ENCODE measurements around the gene PCNX3. TPM values are rescaled to one million over a fixed set of nuclear protein-coding genes. Genes with fewer than 3 reads are reported as not detected.

The PCNX3 gene
- total and polyA plus RNA-seq, 2 of the 13 experiments (the other 11 are each of a cell fraction or from before 2014, with no cell fraction given): 16.2 to 23.0 TPM

GRCh38 chr11:65588199-65589054 lies 27.1 kb upstream of the PCNX3 start (continued):
- no peak for TF ChIP-seq CEBPG (CRISPR knock-in tag; IDR thresholded peaks at IDR 0.05)
- no peak for TF ChIP-seq ZNF496 (CRISPR knock-in tag; IDR thresholded peaks at IDR 0.05; ENCODE audit: insufficient replicate concordance)
- TF ChIP-seq BORCS8-MEF2B (CRISPR knock-in tag; IDR thresholded peaks at IDR 0.05): no peak
- TF ChIP-seq PPARG (CRISPR knock-in tag; conservative IDR thresholded peaks at IDR 0.05): no peak
- no peak for TF ChIP-seq ZNF337 (CRISPR knock-in tag; IDR thresholded peaks at IDR 0.05; ENCODE audit: borderline replicate concordance, low read depth)
- no peak for TF ChIP-seq ZBTB7A (CRISPR knock-in tag; IDR thresholded peaks at IDR 0.05)
- TF ChIP-seq USF2 (IDR thresholded peaks at IDR 0.05; ENCODE audit: low read depth, low read length): no peak
- no peak for TF ChIP-seq USF2 (CRISPR knock-in tag; IDR thresholded peaks at IDR 0.05; ENCODE audit: borderline replicate concordance)
- TF ChIP-seq ZNF367 (CRISPR knock-in tag; IDR thresholded peaks at IDR 0.05; ENCODE audit: borderline replicate concordance): no peak
- 0 out of 2 replicates have a peak, but pooled peaks have one; percentile 19 for TF ChIP-seq HOXA3 (CRISPR knock-in tag; IDR thresholded peaks at IDR 0.05)
- 0 out of 2 replicates have a peak, but pooled peaks have one; percentile 18 for TF ChIP-seq ZMYM3 (CRISPR knock-in tag; IDR thresholded peaks at IDR 0.05)
- no peak for TF ChIP-seq LCORL (IDR thresholded peaks at IDR 0.05)
- no peak for TF ChIP-seq LCORL (CRISPR knock-in tag; IDR thresholded peaks at IDR 0.05)
- no peak for TF ChIP-seq ARNTL (CRISPR knock-in tag; IDR thresholded peaks at IDR 0.05)
- TF ChIP-seq ZFP37 (CRISPR knock-in tag; IDR thresholded peaks at IDR 0.05; ENCODE audit: borderline replicate concordance): no peak
- TF ChIP-seq ZFP36L2 (CRISPR knock-in tag; IDR thresholded peaks at IDR 0.05): no peak
- no peak for TF ChIP-seq HMG20B (CRISPR knock-in tag; conservative IDR thresholded peaks at IDR 0.05)
- no peak for TF ChIP-seq SP1 (IDR thresholded peaks at IDR 0.05)
- TF ChIP-seq SP1 (CRISPR knock-in tag; IDR thresholded peaks at IDR 0.05): no peak
- no peak for TF ChIP-seq ZNF710 (CRISPR knock-in tag; IDR thresholded peaks at IDR 0.05; ENCODE audit: borderline replicate concordance)
- TF ChIP-seq PRPF4 (IDR thresholded peaks at IDR 0.05; ENCODE audit: low read depth, low read length, poor library complexity, severe bottlenecking): no peak
- TF ChIP-seq ARID5B (CRISPR knock-in tag; IDR thresholded peaks at IDR 0.05): no peak
- TF ChIP-seq SMAD9 (CRISPR knock-in tag; IDR thresholded peaks at IDR 0.05): no peak
